Measurements from ENCODE around the gene MATR3.

MATR3 gene

DNA sequence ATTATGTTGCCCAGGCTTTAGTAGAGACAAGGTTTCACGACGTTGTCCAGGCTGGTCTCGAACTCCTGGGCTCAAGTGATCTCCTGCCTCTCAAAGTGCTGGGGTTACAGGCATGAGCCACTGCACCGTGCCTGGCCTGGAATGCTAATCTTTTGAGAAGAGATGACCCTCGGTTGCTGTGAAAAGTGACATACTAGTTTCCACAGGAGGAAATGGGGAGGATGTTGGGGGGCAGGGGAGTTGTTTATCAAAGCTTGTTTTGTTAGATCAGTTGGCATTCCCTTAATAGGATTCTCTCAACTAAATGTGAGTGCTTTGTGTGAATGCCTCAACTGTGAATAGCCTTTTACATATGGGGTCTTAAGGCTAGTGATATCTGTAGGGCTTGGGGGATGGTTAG lies 16.4 kb upstream of the MATR3 start:
- no peaks in the 10 kb centered on the region for H3K9me3 ChIP-seq (ENCODE audit: severe bottlenecking)
- peaks cover 45% of the 10 kb centered on the region for H3K4me1 ChIP-seq (ENCODE audit: insufficient read depth, poor library complexity, severe bottlenecking)
- DNase-seq (ENCODE audit: low spot score) = no peak
- no peak for ATAC-seq (ENCODE audit: low read depth)
- H3K4me3 ChIP-seq (ENCODE audit: severe bottlenecking) = no peak overlapping the region
- no peaks in the 10 kb centered on the region for H3K27me3 ChIP-seq (ENCODE audit: insufficient read depth, poor library complexity, severe bottlenecking)
- H3K27ac ChIP-seq (ENCODE audit: poor library complexity, severe bottlenecking) = peak overlapping the region; percentile 69
- TF ChIP-seq, protein P1, sequence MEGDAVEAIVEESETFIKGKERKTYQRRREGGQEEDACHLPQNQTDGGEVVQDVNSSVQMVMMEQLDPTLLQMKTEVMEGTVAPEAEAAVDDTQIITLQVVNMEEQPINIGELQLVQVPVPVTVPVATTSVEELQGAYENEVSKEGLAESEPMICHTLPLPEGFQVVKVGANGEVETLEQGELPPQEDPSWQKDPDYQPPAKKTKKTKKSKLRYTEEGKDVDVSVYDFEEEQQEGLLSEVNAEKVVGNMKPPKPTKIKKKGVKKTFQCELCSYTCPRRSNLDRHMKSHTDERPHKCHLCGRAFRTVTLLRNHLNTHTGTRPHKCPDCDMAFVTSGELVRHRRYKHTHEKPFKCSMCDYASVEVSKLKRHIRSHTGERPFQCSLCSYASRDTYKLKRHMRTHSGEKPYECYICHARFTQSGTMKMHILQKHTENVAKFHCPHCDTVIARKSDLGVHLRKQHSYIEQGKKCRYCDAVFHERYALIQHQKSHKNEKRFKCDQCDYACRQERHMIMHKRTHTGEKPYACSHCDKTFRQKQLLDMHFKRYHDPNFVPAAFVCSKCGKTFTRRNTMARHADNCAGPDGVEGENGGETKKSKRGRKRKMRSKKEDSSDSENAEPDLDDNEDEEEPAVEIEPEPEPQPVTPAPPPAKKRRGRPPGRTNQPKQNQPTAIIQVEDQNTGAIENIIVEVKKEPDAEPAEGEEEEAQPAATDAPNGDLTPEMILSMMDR (IDR thresholded peaks at IDR 0.05; ENCODE audit: poor library complexity, severe bottlenecking) = no peak
- peaks cover 76% of the 10 kb centered on the region for H3K36me3 ChIP-seq (ENCODE audit: low read depth)

GRCh38 chr5:139278540-139279274 lies 14.8 kb upstream of the MATR3 start:
- Histone ChIP-seq H3K4me1 (ENCODE audit: insufficient read depth, poor library complexity, severe bottlenecking) (peaks cover 34% of the 10 kb centered on the region), H3K36me3 (ENCODE audit: low read depth) (peaks cover 91% of the 10 kb centered on the region), H3K9me3 (ENCODE audit: severe bottlenecking) (no peaks in the 10 kb centered on the region), H3K27me3 (ENCODE audit: insufficient read depth, poor library complexity, severe bottlenecking) (no peaks in the 10 kb centered on the region), H3K4me3 (ENCODE audit: severe bottlenecking) (no peak overlapping the region), H3K27ac (ENCODE audit: poor library complexity, severe bottlenecking) (peak overlapping the region; percentile 69)
- ATAC-seq (ENCODE audit: low read depth) (no peak), DNase-seq (ENCODE audit: low spot score) (no peak)
- TF ChIP-seq, protein P1 (IDR thresholded peaks at IDR 0.05; ENCODE audit: poor library complexity, severe bottlenecking) = no peak

GRCh38 chr5:139282197-139282557 lies 11.4 kb upstream of the MATR3 start:
- peak overlapping the region; percentile 13 for H3K27ac ChIP-seq (ENCODE audit: poor library complexity, severe bottlenecking)
- H3K9me3 ChIP-seq (ENCODE audit: severe bottlenecking) = no peaks in the 10 kb centered on the region
- DNase-seq (ENCODE audit: low spot score) (no peak), ATAC-seq (ENCODE audit: low read depth) (0 out of 3 replicates have a peak, but pooled peaks have one; percentile 29)
- no peak overlapping the region for H3K4me3 ChIP-seq (ENCODE audit: severe bottlenecking)
- TF ChIP-seq, protein P1 (IDR thresholded peaks at IDR 0.05; ENCODE audit: poor library complexity, severe bottlenecking) = no peak
- peaks cover 99% of the 10 kb centered on the region for H3K36me3 ChIP-seq (ENCODE audit: low read depth)
- no peaks in the 10 kb centered on the region for H3K27me3 ChIP-seq (ENCODE audit: insufficient read depth, poor library complexity, severe bottlenecking)
- H3K4me1 ChIP-seq (ENCODE audit: insufficient read depth, poor library complexity, severe bottlenecking) = peaks cover 14% of the 10 kb centered on the region

DNA sequence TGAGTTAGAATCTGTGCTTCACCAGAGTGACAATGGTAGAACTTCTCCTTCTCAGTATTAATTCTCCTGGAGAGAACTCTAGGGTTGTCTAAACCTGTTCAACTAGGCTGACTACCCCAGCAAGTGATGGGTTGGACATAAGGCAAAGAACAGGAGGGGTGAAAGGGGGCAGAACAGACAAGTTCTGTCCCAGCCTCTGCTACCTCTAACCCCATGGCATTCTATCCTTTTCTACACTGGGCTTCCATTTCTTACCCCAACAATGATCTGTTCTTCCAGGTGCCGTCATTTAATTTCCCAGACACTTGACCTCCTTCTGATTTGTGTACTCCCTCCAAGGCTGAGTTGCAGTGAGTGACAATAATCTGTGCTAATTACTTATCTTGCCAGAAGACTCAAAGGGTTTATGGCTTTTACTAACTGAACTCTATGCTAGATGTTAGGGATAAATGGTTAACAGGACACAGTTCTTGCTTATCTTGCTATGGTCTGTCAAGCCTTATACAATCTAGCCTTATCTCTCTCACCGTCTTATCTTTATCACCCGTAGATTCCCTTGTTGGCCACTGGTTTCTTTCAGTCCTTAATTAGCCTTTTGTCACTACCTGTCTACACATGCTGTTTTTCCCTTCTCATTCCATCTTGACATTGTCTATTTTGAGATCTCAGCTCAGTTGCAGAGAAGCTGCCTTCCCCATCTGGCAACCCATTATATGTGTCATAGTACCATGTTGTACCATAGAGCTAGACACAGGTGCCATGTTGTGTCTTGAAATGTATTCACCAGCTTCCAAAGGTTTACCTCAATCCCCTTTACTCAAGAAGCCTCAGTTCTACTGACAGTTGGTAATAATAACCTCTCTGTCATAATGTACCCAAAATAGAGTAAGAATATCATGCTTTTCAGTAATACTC lies 10.0 kb upstream of the MATR3 start:
- Histone ChIP-seq H3K36me3 (ENCODE audit: low read depth) (peaks cover 90% of the 10 kb centered on the region), H3K4me3 (ENCODE audit: severe bottlenecking) (no peak overlapping the region), H3K9me3 (ENCODE audit: severe bottlenecking) (no peaks in the 10 kb centered on the region), H3K27me3 (ENCODE audit: insufficient read depth, poor library complexity, severe bottlenecking) (no peaks in the 10 kb centered on the region), H3K27ac (ENCODE audit: poor library complexity, severe bottlenecking) (no peak overlapping the region), H3K4me1 (ENCODE audit: insufficient read depth, poor library complexity, severe bottlenecking) (peaks cover 14% of the 10 kb centered on the region)
- TF ChIP-seq, protein P1 (IDR thresholded peaks at IDR 0.05; ENCODE audit: poor library complexity, severe bottlenecking) = no peak
- no peak for ATAC-seq (ENCODE audit: low read depth)
- no peak for DNase-seq (ENCODE audit: low spot score)
